ENCODE results near the gene THRB. TPM values are rescaled to one million over a fixed set of nuclear protein-coding genes. Genes with fewer than 3 reads are reported as not detected.

THRB gene
- total RNA-seq, 4 donors from 2014 or later: 19.8 to 25.8 (median 23.4) TPM

DNA sequence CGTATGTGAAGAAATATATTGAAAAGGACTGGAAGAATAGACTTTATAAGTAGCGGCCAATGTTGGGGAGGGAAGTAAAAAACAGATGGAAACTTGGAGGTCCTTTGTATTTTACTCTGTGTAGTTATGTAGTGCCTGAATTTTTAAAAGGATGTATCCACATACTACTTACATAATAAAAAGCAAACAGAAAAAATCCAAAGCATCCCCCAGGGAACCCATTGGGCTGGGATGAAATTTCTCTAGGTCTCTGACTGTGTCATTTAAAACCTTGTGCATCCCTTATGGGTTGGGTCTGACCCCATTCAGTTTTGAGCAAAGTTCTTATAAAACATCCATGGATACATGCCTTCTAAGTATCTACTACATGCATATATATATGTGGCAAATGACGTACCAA lies 408.4 kb downstream of the THRB start:
- H3K4me3 ChIP-seq (ENCODE audit: low read depth, poor library complexity, severe bottlenecking): no peak overlapping the region
- no peak for TF ChIP-seq POLR2A (IDR thresholded peaks at IDR 0.05)
- TF ChIP-seq, protein P1, sequence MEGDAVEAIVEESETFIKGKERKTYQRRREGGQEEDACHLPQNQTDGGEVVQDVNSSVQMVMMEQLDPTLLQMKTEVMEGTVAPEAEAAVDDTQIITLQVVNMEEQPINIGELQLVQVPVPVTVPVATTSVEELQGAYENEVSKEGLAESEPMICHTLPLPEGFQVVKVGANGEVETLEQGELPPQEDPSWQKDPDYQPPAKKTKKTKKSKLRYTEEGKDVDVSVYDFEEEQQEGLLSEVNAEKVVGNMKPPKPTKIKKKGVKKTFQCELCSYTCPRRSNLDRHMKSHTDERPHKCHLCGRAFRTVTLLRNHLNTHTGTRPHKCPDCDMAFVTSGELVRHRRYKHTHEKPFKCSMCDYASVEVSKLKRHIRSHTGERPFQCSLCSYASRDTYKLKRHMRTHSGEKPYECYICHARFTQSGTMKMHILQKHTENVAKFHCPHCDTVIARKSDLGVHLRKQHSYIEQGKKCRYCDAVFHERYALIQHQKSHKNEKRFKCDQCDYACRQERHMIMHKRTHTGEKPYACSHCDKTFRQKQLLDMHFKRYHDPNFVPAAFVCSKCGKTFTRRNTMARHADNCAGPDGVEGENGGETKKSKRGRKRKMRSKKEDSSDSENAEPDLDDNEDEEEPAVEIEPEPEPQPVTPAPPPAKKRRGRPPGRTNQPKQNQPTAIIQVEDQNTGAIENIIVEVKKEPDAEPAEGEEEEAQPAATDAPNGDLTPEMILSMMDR (IDR thresholded peaks at IDR 0.05): no peak
- DNase-seq (ENCODE audit: low spot score in 2 of 2): no peak
- intact Hi-C loops (cut with DNase I; ENCODE audit: low total_unique reads): no loop called here
- 79 to 87% methylated on average over 3 of the region's 3 CpGs for WGBS, 2 donors

DNA sequence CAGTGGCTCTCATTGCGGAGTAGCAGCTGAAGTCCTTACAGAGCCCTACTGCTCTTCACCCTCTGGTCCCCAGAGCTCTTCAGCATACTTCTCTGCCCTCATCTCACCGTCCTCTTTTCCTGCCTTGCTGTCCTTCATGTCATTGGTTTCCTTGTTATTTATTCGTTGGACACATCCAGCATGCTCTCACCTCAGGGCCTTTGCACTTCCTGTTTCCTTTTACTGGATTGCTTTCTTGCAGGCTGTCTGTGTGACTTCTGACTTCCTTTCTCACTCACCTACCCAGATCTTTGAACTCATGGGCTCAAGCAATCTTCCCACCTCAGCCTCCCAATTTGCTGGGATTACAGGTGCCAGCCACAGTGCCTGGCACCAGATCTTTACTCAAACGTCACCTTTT lies 422.5 kb downstream of the THRB start:
- 82 to 88% methylated on average over 4 of the region's 4 CpGs for WGBS, 2 donors
- DNase-seq (ENCODE audit: low spot score in 2 of 2): no peak
- TF ChIP-seq, protein P1 (IDR thresholded peaks at IDR 0.05): no peak
- TF ChIP-seq POLR2A (IDR thresholded peaks at IDR 0.05): no peak
- H3K4me3 ChIP-seq (ENCODE audit: low read depth, poor library complexity, severe bottlenecking): no peak overlapping the region
- intact Hi-C loops (cut with DNase I; ENCODE audit: low total_unique reads): no loop called here

DNA sequence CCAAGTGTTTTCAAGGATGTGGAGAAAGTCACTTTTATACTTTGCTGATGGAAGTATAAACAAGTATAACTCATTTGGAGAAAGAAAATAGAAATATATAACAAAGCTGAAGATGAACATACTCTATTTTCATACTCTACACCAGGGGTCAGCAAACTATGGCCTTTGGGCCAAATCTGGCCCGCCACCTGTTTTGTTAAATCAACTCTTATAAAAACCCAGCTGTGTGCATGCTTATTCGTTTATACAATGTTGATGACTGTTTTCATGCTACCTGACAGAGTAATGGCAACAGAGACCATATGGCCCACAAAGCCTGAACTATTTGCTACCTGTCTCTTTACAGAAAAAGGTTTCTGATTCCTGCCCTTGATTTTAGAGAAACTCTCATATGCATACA lies 425.6 kb downstream of the THRB start:
- TF ChIP-seq, protein P1 (IDR thresholded peaks at IDR 0.05): no peak
- TF ChIP-seq POLR2A (IDR thresholded peaks at IDR 0.05): no peak
- no peak for DNase-seq (ENCODE audit: low spot score in 2 of 2)

DNA sequence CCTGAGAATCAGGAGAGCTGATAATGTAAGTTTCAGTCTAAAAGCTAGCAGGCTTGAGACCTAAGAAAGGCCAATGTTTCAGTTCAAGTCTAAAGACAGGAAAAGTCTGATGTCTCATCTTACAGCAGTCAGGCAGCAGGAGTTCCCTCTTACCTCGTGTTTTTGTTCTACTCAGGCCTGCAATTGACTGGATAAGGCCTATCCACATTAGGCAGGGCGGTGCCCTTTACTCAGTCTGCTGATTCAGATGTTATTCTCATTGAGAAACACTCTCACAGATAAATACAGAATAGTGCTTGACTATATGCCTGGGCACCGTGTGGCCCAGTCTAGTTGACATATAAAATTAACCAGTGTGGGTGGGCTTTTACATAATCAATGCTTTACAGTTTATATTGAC lies 427.2 kb downstream of the THRB start:
- intact Hi-C loops (cut with DNase I; ENCODE audit: low total_unique reads): no loop called here
- no peak for DNase-seq (ENCODE audit: low spot score in 2 of 2)
- 60 to 63% methylated on average over 3 of the region's 3 CpGs for WGBS, 2 donors

More for the DNA sequence above, 425.6 kb downstream of the THRB start:
- WGBS, 2 donors: 62 to 77% methylated on average over 2 of the region's 2 CpGs
- intact Hi-C loops (cut with DNase I; ENCODE audit: low total_unique reads): no loop called here
- no peak overlapping the region for H3K4me3 ChIP-seq (ENCODE audit: low read depth, poor library complexity, severe bottlenecking)

More for the DNA sequence above, 427.2 kb downstream of the THRB start:
- no peak overlapping the region for H3K4me3 ChIP-seq (ENCODE audit: low read depth, poor library complexity, severe bottlenecking)
- TF ChIP-seq POLR2A (IDR thresholded peaks at IDR 0.05): no peak
- TF ChIP-seq, protein P1 (IDR thresholded peaks at IDR 0.05): no peak

MicroRNAs within 50 kb of the gene (microRNA counts, 767-probe panel; counts per million panel counts)
- 0 to 358 counts per million in 2 donors for microRNA hsa-miR-4792

Small RNAs within 50 kb of the gene (microRNA-seq; reads per million reads assigned to microRNA genes)
- 0 reads per million in 2 donors for gene MIR4792 (ENCODE audit: borderline number of aligned reads in 1 of 2, borderline replicate concordance in 2 of 2)
